Lower lobe of right lung (tissue), 2 donors: ENCODE measurements around the gene GCNT3. TPM values are rescaled to one million over a fixed set of nuclear protein-coding genes. Genes with fewer than 3 reads are reported as not detected.

ENCODE experiments used
- ATAC-seq, 2 donors: fragments of 200-7000 bp; cut with Tn5 transposase; one replicate each; pipeline ENCODE4 v1.9.1; 2020 to 2022; ENCODE audit warnings: mild to moderate bottlenecking in 2 of 2, moderate library complexity in 2 of 2
- DNase-seq: peaks from one replicate; pipeline ENCODE4 v3.0.0-alpha.2; 2020
- H3K27ac ChIP-seq: fragments of 200-600 bp; one replicate; pipeline ENCODE4 v1.8.0; 2022
- H3K27me3 ChIP-seq: fragments of 200-600 bp; one replicate; pipeline ENCODE4 v1.8.0; 2022; ENCODE audit warnings: low read depth
- H3K36me3 ChIP-seq: fragments of 200-600 bp; one replicate; pipeline ENCODE4 v1.8.0; 2022; ENCODE audit warnings: mild to moderate bottlenecking
- H3K4me1 ChIP-seq: fragments of 200-600 bp; one replicate; pipeline ENCODE4 v1.8.0; 2022
- H3K4me3 ChIP-seq: fragments of 200-600 bp; one replicate; pipeline ENCODE4 v1.8.0; 2022; ENCODE audit warnings: mild to moderate bottlenecking
- H3K9me3 ChIP-seq: fragments of 200-600 bp; one replicate; pipeline ENCODE4 v1.8.0; 2022
- CTCF ChIP-seq: fragments of 200-600 bp; IDR thresholded peaks from one replicate; pipeline ENCODE4 v1.8.0; 2022; ENCODE audit warnings: antibody characterized with exemption, mild to moderate bottlenecking
- intact Hi-C: fragments of 100-400 bp; cut with DNase I; formaldehyde crosslinking; loops from one replicate; pipeline ENCODE4 v1.11.0; 2022
- total RNA-seq: library from RNA; stranded (reverse); fragmentation: NEBNext Ultra II Directional; extraction: Animal tissue kit (Norgen Biotek cat#: 25700); gene quantifications from one replicate; pipeline ENCODE4 v1.2.1, GENCODE V29; 2021
- donor health status: DM: no; HTN: yes; CAD: no; lungs with severe emphysema.

Gene GCNT3
- total RNA-seq, 1 donor from 2014 or later, result 0.68 TPM

GRCh38 chr15:59570315-59570714 lies 41.3 kb upstream of the GCNT3 start:
- no peaks in the 10 kb centered on the region for H3K4me1 ChIP-seq
- H3K36me3 ChIP-seq, result no peaks in the 10 kb centered on the region
- H3K4me3 ChIP-seq, result no peak overlapping the region
- TF ChIP-seq CTCF, result no peak
- no peak for ATAC-seq
- no peak for DNase-seq
- intact Hi-C loops, result no loop called here
- H3K27ac ChIP-seq, result no peak overlapping the region
- H3K27me3 ChIP-seq, result no peaks in the 10 kb centered on the region
- H3K9me3 ChIP-seq, result peaks cover 9% of the 10 kb centered on the region

- H3K36me3 ChIP-seq, result no peaks in the 10 kb centered on the region
- ATAC-seq (no peak), DNase-seq (no peak)
- H3K4me3 ChIP-seq, result no peak overlapping the region
- no peak overlapping the region for H3K27ac ChIP-seq
- no peak for TF ChIP-seq CTCF
- no peaks in the 10 kb centered on the region for H3K27me3 ChIP-seq
- H3K4me1 ChIP-seq, result no peaks in the 10 kb centered on the region
- intact Hi-C loops, result no loop called here
- no peaks in the 10 kb centered on the region for H3K9me3 ChIP-seq
Observed at GRCh38 chr15:59571606-59572005, 40.0 kb upstream of the GCNT3 start.

GRCh38 chr15:59583088-59583487 lies 28.5 kb upstream of the GCNT3 start:
- Histone ChIP-seq H3K4me1 (no peaks in the 10 kb centered on the region), H3K27me3 (no peaks in the 10 kb centered on the region), H3K27ac (no peak overlapping the region), H3K4me3 (no peak overlapping the region), H3K9me3 (no peaks in the 10 kb centered on the region), H3K36me3 (no peaks in the 10 kb centered on the region)
- intact Hi-C loops, result no loop called here
- ATAC-seq, result no peak
- TF ChIP-seq CTCF, result no peak
- DNase-seq, result no peak

GRCh38 chr15:59587085-59587826 lies 24.3 kb upstream of the GCNT3 start:
- intact Hi-C loops, result no loop called here
- TF ChIP-seq CTCF, result no peak

GRCh38 chr15:59590027-59590426 lies 21.6 kb upstream of the GCNT3 start:
- Histone ChIP-seq H3K27me3 (peaks cover 7% of the 10 kb centered on the region), H3K27ac (no peak overlapping the region), H3K9me3 (no peaks in the 10 kb centered on the region), H3K36me3 (no peaks in the 10 kb centered on the region), H3K4me3 (no peak overlapping the region), H3K4me1 (no peaks in the 10 kb centered on the region)
- ATAC-seq (no peak), DNase-seq (no peak)
- TF ChIP-seq CTCF, result no peak
- intact Hi-C loops, result no loop called here

More at GRCh38 chr15:59587085-59587826, 24.3 kb upstream of the GCNT3 start:
- H3K36me3 ChIP-seq, result no peaks in the 10 kb centered on the region
- H3K4me1 ChIP-seq, result no peaks in the 10 kb centered on the region
- H3K4me3 ChIP-seq, result no peak overlapping the region
- H3K9me3 ChIP-seq, result no peaks in the 10 kb centered on the region
- DNase-seq (no peak), ATAC-seq (no peak)
- H3K27ac ChIP-seq, result no peak overlapping the region
- peaks cover 7% of the 10 kb centered on the region for H3K27me3 ChIP-seq
